HG02588 (cell line): ENCODE measurements around the gene BIN1.
A peak's percentile ranks its signal among the peaks of the same experiment; 100 is the strongest.

ENCODE experiments used
- ATAC-seq: cut with Tn5 transposase; IDR thresholded peaks from one replicate; pipeline ENCODE4 v1.9.1; 2021; ENCODE audit warnings: mild to moderate bottlenecking, moderate library complexity; ENCODE audit not compliant: unreplicated experiment

BIN1 gene

DNA sequence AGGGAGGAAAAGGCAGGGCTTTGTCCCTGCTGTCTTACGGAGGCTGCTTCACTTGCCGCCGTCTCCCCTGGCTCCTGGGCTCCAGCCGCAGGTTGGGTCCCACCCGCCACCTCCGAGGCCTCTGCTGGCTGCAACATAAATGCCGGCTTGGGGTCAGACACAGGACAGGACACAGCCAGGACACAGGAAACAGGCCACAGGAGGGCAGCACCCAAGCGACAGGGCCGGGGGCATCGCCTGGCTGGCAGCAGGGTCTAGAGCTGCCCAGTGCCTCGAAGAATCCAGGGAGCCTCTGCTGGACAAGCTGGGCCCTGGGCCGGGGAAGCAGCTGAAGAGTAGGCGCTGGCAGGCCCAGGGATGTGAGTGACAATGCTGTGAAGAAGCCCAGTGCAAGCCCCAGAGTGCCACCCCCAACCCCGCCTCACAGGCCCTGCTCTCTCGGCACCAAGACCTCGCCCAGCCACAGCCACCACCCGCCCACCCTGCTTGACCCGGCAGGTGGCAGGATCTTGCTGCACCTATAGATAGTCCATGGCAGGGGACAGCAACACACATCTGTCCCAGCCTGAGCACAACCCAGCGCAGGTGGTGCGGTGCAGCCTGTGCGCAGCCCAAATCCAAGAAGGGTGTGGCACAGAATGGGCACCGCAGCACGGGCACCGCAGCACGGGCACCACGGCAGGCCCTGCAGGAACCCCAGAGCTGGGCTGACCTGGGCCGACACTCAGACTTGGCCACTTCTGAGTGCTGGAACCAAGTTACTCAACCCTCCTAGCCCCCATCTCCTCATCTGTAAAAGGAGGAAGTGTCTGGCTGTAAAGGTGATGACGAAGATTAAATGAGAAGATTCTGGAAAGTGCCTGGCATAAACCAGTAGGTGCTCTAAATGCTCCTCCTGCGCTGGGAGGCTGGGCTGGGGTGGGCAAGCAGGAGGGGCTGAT is 55.6 kb downstream of the BIN1 start:
- no peak for ATAC-seq

DNA sequence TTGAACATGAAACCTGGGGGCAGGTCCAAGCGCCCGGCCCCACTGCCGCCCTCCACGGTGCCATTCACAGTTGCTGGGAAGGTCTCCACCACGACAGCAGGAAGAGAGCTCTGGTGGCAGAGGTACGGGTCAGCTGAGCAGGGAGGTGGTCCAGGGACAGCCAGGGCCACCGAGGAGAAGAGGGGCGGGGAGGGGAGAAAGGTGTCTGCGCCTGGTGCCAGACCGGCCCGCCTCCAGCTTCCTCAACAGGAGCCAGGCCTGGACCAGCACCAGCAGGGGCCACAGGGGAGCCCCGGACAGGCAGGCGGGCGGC is 56.2 kb downstream of the BIN1 start:
- no peak for ATAC-seq

DNA sequence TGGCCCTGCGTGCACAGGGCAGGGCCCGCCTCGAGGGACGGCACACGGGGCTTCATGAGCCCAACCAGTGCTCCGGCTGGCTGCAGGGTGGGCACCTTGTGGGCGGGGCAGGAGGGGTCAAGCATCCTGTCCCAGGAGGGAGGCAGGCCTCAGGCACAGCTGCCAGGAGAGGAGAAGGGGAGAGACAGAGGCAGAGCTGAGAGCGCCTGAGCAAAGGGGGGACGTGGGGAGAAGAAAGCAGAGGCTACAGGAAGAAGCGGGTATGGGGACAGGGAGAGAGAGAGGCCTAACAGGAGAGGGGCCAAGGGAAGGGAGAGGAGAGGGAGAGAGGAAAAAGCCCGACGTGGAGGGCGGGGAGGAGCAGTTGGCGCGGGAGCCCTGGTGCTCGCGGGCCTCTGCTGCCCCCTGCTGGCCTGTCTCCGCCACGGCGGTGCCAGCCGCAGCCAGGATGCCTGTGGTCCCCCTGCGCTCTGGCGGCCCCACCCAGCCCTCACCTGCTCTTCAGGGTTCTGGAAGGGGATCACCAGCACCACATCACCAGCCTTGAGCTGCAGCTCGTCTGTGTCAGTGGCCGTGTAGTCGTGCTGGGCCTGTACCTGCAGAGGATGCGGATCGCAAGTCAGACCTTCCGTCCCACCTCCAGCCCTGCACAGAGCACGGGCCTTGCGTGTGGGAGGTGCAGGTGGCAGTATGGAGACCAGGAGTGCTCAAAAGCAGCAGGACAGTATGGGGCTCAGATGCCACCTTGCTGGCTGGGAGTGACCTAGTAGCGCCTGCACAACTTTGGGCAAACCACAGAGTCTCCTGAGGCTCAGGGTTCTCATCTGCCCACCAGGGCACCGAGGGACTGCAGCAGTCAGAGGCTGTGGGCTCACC is 56.8 kb downstream of the BIN1 start:
- peak; percentile 56 for ATAC-seq

GRCh38 chr2:127048969-127049897 is 57.7 kb downstream of the BIN1 start:
- ATAC-seq: no peak

- ATAC-seq: no peak
Observed at GRCh38 chr2:127048618-127048935, 58.4 kb downstream of the BIN1 start.

- ATAC-seq: no peak
Observed at GRCh38 chr2:127047716-127048617, 59.0 kb downstream of the BIN1 start.

DNA sequence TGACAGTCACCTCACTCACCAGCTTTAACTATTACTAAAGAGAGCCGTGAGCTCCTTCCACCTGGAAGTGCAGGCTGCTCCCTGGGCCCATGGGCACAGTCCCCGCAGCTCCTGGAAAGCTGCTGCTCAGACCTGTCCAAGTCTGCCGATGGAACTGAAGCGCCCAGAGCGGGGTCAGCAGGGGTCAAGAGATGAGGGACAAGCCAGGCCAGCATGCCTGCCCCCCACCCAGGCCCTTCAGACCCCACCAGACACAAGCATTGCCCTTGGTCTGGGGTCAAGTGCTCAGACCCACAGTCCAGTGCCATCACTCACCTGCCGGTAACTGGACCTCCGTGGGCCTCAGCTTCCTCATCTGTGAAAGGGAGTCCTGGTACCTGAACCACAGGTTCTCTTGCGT is 59.9 kb downstream of the BIN1 start:
- no peak for ATAC-seq

DNA sequence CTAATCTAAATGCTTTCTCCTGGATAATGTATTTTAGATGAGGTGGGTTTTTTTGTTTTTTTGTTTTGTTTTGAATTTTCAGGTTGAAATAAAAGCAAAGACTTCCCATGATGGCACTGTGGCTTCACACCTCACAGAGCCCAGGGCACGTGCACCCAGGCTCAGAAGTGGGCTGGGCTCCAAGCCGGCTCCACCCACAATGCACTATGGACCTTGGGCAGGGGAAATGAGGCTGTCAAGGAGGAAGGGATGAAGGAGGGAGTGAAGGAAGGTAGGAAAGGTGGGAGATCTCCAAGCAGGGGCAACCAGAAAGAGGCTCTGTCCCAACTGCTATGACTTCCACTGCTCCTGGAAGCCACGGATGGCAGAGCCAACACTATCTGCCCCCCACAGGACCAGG is 60.4 kb downstream of the BIN1 start:
- no peak for ATAC-seq

DNA sequence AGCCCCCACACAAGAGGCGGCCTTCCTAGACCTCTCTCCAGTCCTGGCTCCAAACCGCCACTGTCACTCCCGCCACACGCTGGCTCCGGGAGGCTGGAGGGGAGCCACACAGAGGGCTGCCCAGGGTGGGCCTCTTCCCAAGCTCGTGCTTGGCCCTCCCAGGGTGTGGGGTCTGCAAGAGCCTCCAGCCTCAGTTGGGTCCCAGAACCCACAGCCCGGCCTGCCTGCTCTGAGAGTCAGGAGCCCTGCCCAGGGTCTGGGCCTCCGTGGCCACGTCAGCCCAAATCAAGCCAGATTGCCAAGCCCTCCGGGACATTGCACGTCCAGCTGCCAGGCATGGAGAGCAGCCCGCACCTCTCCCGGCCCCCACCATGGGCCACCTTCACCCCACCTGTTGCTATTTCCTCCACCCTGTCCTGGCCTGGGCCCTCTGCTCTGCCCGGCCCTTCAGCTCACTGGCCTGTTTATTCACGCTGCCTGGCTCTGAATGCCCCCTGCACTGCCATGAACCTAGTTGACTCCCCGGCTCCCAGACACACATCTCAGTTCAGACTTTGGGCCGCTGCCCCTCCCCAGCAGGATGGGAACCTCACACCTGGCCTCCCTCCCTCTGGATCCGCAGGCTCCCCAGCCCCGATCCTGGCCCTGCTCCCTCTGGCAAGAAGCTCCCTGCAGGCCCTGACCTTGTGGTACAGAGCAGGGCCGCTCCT is 61.0 kb downstream of the BIN1 start:
- no peak for ATAC-seq

DNA sequence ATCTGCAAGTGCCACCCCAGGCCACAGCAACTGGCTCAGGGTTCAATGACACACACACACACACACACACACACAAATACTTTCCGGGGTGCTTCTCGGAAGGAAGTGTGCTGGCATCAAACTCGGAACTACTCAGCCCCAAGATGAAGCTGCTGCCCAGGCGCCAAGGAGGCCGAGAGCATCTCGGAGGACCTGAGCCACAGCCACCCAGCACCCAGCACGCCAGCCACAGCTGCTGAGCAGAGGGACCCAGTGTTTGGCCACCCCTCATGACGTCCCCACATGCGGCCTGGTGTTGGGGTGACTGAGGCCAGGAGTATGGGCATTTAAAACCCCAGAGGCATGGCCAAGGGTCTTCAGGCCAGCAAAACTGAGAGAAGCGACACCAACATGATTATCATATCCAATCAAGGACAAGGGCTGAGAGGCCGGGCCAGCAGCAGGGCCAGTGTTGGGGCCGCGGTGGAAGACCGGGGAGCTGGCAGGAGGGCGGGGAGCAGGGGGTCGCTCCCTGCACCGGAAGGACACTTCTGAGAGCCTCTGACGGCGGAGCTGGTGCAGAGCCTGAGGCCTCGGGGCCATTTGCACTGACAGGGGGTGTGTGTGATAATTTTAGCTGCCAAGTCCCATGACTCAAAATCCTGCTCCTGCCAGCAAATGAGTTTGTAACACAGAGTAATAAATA is 61.8 kb downstream of the BIN1 start:
- ATAC-seq: no peak

- no peak for ATAC-seq
Observed at GRCh38 chr2:127044165-127044718, 62.7 kb downstream of the BIN1 start.

DNA sequence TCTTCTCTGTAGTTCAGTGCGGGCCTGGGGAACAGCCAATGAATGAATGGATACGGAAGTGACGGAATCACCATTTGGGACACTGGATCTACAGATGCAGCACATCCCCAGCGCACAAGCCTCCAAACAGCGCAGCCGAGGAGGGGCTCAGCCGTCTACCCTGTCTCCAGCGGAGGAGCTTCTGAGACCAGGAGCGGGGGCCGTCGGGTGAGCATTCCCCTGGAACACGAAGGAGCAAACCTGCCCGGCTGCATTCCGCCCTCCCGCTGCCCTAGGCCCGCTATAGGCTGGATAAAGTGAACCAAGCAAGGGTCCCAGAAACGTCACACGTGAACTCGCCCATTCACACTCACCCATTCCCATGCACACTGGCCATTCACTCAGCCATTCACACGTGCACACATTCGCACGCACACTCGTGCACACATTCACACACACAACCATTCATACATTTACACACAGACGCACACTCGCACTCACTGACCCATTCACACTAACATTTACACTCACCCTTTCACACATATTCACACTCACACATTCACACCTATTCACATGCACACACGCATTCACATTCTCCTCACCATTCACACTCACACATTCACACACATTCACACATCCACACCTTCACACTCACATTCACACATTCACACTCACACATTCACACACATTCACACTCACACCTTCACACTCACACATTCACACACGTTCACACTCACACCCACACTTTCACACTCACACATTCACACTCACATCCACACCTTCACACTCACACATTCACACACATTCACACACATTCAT is 63.4 kb downstream of the BIN1 start:
- ATAC-seq: no peak

GRCh38 chr2:127041259-127041970 is 65.5 kb downstream of the BIN1 start:
- no peak for ATAC-seq

DNA sequence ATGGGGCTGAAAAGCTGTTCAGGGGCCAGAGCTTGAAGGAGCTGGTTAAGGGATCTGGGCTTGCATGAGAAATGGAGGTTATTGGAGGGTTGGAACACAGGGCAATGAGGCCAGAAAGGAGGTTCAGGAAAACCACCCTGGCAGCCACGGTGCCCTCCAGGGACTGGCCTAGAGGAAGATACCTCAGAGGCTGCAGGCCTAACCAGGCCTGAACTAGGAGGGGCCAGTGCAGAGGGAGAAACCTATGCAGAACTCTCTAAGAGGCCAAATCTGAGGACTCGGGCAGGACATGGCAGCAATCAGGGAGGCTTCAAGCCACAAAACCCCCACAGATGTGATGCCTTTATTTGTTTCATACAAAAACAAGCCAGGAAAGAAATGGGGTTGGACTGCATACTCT is 66.8 kb downstream of the BIN1 start:
- ATAC-seq: no peak

GRCh38 chr2:127039387-127040031 is 67.4 kb downstream of the BIN1 start:
- peak; percentile 59 for ATAC-seq

DNA sequence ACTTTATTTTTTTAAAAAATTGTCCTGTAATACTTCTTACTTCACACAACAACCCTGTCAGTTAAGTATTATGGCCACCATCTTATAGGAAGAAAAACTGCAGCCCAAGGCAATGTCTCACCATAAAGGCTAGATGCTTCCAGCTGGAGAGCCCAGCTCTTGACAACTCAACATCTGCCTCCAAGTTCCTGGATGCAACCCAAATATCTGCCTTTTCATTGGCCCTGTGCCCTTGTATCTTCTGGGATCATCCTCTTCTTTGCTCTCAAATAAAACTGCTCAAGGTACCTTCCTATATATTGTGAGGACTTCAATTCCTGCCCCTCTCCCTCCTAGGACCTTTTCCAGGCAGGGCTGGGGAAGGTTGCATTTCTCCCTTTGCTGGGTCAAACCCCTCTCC is 69.5 kb downstream of the BIN1 start:
- ATAC-seq: no peak
